GM19193 (cell line): ENCODE results near the gene CIC.

Experiments used
- POLR2A ChIP-seq: IDR thresholded peaks from 4 replicates; pipeline ENCODE4 v1.6.1; 2011; ENCODE audit not compliant: insufficient read depth, insufficient read length; ENCODE audit errors: extremely low read depth

Gene CIC

DNA sequence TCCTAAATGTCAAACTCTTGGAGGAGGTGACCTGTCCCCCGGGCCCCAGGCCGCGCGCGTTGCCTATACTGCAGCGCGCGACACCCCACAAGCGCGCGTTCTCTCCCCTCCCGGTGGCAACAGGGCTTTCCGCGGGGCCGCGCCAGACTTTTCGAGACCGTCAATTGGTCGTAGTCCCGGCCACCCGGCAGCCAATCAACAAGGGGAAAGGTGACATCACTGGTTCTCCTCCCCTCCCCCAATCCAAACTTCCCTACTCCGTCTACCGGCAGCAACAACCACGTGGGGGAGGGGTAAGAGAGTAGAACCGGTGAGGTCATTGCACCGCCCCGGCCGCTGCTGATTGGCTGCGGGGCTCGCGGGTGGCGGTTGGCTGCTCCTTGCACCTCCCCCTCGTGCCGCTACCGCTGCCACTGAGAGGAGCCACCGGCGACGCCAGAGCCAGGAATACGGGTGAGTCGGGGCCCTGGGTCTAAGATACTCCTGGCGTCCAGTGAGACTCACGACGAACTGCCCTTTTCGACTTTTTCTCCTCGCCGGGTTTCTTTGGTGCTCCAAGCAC lies 829 bp upstream of the CIC start:
- peak; percentile 55 for TF ChIP-seq POLR2A

GRCh38 chr19:42269478-42270345 lies 660 bp downstream of the CIC start:
- no peak for TF ChIP-seq POLR2A

DNA sequence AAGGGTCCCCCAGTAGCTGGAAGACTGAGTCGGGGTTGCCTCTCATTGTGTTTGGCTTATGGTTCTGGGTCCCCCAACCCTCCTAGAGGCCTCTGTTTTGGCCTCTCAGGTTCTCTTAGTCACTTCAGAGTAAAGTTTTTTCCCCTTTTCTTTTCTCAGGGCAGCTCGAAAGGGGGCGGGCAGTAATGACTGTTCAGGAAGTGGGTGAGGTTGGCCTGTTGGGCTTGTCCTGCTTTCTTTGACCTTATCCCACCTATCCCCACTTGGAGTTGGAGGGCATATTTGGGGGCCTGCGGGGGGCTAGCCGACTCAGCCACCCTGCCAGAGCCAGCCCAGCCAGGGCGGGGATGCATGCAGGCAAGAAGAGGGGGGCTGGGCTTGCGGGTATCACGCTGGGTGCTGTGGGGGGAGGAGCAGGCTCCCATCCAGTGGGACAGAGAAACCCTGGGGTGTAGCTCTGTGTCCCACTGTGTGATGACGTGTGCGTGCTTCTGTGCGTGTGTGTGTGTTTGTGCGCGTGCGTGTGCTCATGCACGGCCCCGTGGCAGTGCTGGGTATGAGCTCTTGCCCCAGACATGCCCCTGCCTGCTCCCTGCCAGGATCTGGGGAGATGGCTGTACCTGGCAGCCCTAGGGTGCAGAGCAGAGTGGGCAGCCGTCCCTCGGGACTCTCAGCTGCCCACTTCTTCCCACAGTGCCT lies 1.4 kb downstream of the CIC start:
- peak; percentile 61 for TF ChIP-seq POLR2A

DNA sequence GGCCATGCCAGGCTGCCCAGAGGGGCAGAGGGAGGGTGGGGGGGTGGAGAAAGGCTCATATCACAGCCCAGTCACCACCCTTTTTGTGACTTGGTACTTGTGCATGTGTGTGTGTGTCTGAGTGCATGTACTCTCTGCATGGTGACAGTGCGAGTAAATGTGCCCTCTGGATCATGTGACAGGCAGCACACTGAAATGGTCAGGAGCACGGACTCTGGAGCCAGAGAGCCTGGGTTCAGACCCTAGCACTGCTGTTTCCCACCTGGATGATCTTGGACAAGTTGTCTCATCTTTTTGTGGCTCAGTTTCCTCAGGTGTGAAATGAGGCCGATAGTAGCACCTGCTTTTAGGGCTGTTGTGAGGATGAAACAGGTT lies 2.0 kb downstream of the CIC start:
- no peak for TF ChIP-seq POLR2A

DNA sequence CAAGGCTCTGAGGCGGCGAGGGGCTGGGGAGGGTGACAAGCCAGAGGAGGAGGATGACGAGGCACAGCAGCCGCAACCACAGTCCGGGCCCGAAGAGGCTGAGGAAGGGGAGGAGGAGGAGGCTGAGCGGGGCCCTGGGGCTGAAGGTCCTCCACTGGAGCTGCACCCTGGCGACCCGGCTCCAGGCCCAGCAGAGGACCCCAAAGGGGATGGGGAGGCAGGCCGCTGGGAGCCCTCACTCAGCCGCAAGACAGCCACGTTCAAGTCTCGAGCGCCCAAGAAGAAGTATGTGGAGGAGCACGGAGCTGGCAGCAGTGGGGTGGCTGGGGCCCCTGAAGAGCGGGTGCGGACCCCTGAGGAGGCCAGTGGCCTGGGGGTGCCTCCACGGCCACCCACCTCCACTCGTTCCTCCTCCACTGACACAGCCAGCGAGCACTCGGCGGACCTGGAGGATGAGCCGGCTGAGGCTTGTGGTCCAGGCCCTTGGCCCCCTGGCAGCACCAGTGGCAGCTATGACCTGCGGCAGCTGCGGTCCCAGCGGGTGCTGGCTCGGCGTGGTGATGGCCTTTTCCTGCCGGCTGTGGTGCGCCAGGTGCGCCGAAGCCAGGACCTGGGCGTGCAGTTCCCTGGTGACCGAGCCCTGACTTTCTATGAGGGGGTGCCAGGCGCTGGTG lies 2.9 kb downstream of the CIC start:
- no peak for TF ChIP-seq POLR2A

DNA sequence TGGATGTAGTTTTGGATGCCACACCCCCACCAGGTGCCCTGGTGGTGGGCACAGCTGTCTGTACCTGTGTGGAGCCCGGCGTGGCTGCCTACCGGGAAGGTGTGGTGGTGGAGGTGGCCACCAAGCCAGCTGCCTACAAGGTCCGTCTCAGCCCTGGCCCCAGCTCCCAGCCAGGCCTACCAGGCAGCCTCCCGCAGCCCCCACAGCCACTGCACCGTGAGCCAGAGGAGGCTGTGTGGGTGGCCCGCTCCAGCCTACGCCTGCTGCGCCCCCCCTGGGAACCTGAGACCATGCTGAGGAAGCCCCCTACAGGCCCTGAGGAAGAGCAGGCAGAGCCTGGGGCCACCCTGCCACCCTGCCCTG lies 3.5 kb downstream of the CIC start:
- TF ChIP-seq POLR2A: no peak

DNA sequence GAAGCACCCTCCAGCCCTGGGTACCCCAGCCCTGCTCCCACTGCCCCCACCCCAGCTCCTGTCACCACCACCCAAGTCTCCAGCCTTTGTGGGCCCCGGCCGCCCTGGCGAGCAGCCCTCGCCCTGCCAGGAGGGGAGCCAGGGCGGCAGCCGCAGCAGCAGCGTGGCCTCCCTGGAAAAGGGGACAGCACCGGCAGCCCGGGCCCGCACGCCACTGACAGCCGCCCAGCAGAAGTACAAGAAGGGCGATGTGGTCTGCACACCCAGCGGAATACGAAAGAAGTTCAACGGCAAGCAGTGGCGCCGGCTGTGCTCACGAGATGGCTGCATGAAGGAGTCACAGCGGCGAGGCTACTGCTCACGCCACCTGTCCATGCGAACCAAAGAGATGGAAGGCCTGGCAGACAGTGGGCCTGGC lies 3.9 kb downstream of the CIC start:
- no peak for TF ChIP-seq POLR2A

- TF ChIP-seq POLR2A: no peak
Observed at GRCh38 chr19:42273407-42274064, 4.5 kb downstream of the CIC start.

DNA sequence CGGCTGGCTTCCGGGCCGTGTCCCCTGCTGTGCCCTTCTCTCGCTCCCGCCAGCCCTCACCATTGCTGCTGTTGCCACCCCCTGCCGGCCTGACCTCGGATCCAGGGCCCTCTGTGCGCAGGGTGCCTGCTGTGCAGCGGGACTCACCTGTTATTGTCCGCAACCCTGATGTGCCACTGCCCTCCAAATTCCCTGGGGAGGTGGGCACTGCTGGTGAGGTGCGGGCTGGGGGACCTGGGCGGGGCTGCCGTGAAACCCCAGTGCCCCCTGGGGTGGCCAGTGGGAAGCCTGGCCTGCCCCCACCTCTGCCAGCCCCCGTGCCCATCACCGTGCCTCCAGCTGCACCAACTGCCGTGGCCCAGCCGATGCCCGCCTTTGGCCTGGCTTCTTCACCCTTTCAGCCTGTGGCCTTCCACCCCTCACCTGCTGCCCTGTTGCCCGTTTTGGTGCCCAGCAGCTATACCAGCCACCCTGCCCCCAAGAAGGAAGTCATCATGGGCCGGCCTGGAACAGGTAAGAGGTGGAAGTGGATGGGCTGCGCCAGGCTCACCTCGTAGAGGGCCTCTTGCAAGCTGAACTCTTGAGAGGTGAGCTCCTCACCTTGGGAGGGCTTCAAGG lies 5.1 kb downstream of the CIC start:
- no peak for TF ChIP-seq POLR2A

DNA sequence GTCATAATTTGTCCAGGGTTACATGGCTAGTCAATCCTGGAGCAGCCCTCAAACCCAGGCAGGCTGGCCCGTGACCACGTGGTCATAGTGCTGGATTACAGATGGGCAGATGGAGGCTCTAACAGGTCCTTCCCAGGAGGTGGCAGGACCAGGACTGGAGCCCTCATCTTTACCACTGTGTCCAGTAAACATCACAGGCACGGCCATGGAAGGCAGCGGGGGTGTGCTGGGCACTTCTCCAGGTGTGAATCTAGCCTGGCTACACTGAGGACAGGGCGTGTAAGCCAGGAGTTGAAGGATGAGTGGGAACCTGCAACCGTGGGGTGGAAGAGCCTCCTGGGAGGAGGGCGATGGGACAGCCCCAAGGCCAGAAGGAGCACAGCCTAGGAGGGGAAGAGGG lies 6.1 kb downstream of the CIC start:
- no peak for TF ChIP-seq POLR2A

DNA sequence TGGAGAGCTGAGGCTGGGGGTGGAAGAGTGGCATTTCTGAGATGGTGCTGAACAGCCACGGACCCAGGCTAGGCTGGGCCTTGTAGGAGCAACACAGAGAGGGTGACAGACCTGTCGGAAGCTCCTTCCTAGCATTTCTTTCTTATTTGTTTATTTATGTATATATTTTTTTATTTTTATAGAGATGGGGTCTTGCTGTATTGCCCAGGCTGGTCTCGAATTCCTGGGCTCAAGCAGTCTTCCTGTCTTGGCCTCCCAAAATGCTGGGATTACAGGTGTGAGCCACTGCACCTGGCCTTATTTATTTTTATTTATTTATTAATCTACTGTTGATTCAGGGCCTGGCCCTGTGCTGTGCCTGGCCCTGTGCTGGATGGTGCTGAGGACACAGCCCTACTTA lies 6.5 kb downstream of the CIC start:
- TF ChIP-seq POLR2A: no peak

DNA sequence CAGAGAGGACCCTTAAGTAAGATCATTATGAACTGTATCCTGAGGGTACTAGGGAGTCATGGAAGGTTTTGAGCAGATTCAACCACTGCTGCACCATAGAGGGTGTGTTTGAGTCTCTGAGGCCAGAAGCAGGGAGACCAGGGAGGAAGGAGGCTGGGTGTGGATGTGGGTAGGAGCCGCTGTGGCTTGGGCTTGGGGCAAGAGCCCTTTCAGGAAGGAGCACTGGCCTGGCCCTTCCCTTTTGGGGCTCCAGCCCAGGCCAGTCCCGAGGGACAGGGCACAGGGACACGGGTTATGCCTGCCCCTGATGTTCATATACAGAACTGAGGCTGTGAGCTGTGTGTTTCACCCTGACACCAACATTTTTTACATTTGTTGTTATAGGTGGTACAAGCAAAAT lies 7.2 kb downstream of the CIC start:
- TF ChIP-seq POLR2A: no peak

DNA sequence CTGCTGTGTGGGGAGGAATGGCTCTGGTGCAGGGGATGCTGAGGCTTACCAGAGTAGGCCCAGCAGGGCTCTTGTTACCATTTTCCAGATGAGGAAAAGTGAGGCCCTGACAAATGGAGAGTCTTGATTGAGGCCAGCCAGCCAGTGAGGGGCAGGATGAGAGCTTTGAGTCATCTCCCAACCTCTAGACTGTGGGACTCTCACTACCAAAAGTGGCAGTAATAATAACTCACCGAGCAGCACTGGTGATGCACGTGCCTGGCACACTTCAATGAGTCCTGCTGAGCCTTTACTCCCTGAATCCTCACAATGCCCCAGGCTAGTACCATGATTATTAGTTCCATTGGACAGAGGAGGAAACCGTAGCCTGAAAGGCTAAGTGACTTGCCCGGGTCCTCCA lies 7.8 kb downstream of the CIC start:
- TF ChIP-seq POLR2A: no peak

DNA sequence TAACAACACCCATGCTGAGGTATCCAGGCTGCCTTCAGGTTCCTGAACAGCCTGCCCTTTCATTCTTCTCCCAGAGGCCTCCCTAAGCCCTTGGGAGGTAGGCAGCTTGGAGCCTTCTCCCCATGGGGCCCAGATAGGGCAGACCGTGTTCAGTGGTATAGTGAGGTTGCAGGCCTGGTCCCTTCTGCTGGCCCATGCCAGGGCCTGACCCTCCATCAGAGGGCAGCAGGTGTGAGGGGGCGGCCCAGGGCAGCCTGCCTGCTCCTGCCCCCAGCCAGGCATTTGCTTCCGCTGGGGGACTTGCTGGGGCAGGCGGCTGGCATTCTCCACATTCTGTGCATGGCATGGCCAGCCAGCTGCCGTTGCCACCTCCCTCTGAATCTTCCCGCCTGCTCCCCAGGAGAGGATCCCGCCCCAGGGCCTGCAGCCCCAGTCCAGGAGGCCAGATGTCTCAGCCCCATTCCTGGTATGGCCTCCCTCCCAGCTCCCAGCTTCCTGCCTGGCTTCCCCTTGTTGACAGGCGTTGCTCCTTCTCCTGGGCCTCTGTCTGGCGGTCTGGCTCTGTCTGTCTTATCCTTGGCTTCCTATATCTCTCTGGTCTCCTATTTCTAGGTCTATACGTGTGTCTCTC lies 8.9 kb downstream of the CIC start:
- TF ChIP-seq POLR2A: no peak
